Fibroblast of villous mesenchyme (primary cell): ENCODE measurements around the gene LRRC18. TPM values are rescaled to one million over a fixed set of nuclear protein-coding genes. Genes with fewer than 3 reads are reported as not detected.

Experiments used
- DNase-seq: peaks from one replicate; pipeline ENCODE4 v3.0.0-alpha.2; 2010; ENCODE audit warnings: low read depth
- H3K4me3 ChIP-seq: 2 replicates; pipeline ENCODE4 v1.5.1; 2011; ENCODE audit warnings: low read depth, mild to moderate bottlenecking, low read length
- total RNA-seq: library from RNA; depleted of rRNA; stranded (reverse); fragments of >200 nt; gene quantifications from 2 replicates; pipeline ENCODE4 v1.2.3, GENCODE V29; 2012
- TF ChIP-seq, protein P1 (sequence below): IDR thresholded peaks from 2 replicates; pipeline ENCODE4 v1.5.1; 2012; ENCODE audit warnings: low read depth, mild to moderate bottlenecking, low read length; ENCODE audit not compliant: insufficient read depth

Gene LRRC18
- total RNA-seq, 1 donor = not detected

DNA sequence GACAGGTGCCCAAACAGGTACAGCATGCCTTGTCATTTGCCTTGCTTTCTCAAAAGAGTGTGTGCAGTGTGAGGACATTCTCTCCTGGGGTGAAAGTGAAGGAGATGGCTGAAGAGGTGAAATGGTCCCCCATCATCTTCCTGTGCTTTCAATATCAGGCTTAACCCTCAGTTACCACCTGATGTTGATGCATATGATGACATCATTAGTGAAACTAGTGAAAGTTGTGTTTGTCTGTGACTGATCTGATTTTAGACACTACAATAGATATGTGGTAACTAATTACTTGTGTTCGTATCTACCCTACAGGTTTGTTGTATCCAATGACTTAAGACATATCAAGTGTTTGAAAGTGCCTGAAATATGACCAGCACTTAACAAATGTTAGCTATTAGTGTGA, 24.4 kb upstream of the LRRC18 start:
- no peak for DNase-seq
- H3K4me3 ChIP-seq = no peak overlapping the region
- TF ChIP-seq, protein P1, sequence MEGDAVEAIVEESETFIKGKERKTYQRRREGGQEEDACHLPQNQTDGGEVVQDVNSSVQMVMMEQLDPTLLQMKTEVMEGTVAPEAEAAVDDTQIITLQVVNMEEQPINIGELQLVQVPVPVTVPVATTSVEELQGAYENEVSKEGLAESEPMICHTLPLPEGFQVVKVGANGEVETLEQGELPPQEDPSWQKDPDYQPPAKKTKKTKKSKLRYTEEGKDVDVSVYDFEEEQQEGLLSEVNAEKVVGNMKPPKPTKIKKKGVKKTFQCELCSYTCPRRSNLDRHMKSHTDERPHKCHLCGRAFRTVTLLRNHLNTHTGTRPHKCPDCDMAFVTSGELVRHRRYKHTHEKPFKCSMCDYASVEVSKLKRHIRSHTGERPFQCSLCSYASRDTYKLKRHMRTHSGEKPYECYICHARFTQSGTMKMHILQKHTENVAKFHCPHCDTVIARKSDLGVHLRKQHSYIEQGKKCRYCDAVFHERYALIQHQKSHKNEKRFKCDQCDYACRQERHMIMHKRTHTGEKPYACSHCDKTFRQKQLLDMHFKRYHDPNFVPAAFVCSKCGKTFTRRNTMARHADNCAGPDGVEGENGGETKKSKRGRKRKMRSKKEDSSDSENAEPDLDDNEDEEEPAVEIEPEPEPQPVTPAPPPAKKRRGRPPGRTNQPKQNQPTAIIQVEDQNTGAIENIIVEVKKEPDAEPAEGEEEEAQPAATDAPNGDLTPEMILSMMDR = no peak

GRCh38 chr10:48958598-48959190, 19.1 kb upstream of the LRRC18 start:
- TF ChIP-seq, protein P1 = no peak
- DNase-seq = no peak
- no peak overlapping the region for H3K4me3 ChIP-seq

DNA sequence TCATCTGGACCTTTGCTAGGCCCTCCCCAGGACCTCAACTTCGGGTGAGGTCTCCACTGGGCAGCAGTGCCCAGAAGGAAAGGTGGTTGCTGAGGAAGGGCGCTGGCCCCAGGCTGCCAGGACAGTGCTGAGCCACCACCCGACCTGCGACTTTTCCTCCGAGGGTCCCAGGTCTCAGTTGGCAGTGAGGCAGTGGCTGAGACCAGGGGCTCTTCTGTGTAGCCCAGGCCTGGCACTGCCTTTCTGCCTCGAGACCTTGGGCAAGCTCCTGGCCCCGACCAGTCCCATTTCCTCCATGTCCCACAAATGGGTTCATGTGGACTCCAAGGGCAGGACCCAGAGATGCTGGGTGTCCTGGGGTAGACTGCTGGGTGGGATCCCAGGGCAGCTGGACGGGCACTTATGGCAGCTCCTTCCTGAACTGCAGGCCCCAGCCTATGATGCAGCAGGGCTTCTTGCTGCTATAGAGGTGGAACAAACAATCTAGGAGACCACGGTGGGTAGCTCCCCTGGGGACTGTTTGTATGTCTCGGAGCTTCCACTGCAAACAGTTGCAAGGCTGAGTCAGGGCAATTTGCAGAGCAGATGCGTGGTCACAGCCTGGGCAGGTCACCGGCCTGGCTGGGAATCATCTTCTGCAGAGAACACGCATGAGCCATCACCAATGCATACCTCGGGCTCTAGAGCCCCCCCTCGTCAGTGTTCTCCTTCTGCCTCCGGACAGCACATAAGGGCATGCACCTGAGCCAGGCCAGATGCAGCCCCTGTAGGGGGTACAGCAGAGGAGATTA, 17.9 kb upstream of the LRRC18 start:
- H3K4me3 ChIP-seq = no peak overlapping the region
- TF ChIP-seq, protein P1 = no peak
- no peak for DNase-seq

DNA sequence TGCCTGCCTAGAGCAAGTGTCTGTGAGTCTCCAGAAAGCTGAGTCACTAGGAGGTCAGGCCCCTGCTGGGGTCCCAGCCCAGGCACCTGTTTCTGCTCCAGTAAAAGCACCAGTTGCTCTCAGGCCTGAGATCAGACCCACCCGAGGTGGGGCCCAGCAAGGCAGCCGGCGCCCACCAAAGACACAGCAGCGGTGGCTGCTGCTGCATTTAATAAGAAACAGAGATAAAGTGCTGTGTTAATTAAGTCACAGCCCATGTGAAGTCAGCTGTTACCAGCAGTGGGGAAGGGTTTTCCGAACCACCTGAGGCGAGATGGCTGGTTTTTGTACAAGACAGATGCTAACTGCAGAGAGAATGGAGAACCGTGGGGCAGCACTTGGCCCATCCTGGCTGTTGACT, 12.1 kb upstream of the LRRC18 start:
- H3K4me3 ChIP-seq = no peak overlapping the region
- no peak for DNase-seq
- TF ChIP-seq, protein P1 = no peak

- TF ChIP-seq, protein P1 = no peak
- no peak overlapping the region for H3K4me3 ChIP-seq
- DNase-seq = no peak
Observed at GRCh38 chr10:48948470-48949037, 8.9 kb upstream of the LRRC18 start.

DNA sequence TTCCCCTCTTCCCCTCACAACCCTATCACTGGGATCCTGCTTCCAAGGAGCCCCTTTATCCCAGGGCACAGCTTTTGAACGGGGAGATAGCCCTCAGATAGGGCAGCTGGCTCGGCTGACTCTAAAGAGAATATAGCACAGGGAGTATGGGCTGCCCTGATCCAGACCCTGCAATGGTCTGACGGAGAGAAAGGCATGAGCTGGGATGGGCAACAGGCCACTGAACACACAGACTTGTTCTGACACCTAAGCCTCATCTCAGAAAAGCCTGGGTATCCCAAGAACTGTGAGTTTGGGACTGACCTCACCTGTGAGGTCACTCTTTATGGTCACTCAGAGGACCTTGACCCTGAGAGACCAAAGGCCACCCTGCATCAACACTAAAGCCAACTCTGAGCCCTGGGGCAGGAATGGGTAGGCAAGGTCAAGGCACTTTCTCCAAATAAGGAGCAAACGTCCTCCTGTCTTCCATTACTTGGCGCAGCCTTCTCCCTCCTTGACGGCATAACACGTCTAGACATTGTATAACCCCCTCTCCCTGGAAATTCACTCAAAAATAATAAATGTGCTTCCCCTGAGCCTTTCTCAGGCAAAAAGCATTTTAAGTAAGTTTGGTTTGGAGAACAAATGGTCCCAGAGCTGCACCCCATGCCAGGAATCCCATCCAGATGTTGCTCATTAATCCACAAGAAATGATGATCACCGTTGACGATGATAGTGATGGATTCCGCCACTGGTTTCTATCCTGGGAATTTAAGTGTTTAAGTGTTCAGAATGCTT, 8.2 kb upstream of the LRRC18 start:
- no peak overlapping the region for H3K4me3 ChIP-seq
- DNase-seq = no peak
- TF ChIP-seq, protein P1 = no peak
